T47D (cell line): ENCODE measurements around the gene SLC7A8.

Experiments
- DNase-seq, 2 experiments: peaks; one replicate each; pipeline versions ENCODE4 v3.0.0 to v3.0.0-alpha.2; 2011 to 2012; ENCODE audit warnings: low read depth in 1 of 2, low spot score in 1 of 2
- JUND ChIP-seq: IDR thresholded peaks from 2 replicates; pipeline ENCODE4 v1.6.1; 2012; ENCODE audit warnings: low read depth
- in situ Hi-C: cut with HindIII; loops from 2 replicates; pipeline ENCODE4 v1.10.0; 2016; ENCODE audit warnings: low sequenced_read_pairs, low pct_unique_long_range_greater_than_20kb

The SLC7A8 gene

DNA sequence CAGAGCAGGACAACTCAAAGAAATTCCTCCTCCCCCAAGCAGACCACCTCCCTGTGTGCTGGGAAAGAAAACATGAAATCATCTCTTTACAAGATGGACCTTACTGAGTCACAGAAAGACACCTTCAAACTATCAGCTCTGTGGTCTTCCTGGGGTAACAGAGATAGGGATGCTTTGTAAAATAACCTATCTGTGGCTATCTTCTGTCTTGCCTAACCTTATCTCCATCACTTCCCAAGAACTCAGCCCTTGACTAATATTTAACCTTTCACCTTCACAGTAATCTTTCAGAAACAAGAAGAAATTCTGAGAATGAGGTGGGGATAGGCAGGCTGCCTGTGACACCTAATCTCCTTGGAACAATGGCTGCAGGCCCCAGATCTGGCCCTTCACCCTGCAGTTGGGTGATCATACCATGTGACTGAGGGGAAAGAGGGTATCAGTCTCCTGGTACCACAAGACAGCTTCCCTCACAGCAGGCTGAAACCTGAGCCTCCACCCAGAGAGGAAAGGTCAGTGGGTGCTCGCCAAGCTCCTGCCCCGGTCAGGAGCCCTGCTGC, 37.0 kb downstream of the SLC7A8 start:
- in situ Hi-C loops: no loop called here
- no peak for DNase-seq
- TF ChIP-seq JUND: no peak

DNA sequence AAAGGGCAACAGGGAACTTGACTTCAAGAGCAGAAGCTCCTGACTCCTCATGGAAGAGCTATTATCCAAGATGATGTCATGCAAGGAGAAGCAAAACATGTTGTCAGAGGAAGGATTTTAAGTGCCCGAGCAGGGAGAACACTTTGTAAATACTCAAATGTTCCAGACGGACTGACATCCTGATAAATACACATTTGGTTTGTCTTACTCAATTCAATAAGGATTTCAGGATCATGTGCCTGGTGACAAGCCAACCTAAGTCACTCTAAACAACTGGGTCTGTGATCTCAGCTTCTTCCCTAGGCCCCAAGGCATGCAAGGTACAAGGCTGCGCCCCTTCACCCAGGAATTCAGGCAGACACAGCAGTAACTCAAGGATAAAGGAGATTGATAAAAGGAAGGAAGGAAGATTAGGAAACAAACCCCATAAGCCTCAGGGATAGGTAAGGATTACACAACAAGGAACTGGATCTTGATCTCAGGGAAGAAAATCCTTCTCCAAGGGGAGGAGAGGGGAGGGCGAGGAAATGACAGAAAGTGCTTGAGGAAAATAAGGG, 37.6 kb downstream of the SLC7A8 start:
- in situ Hi-C loops: no loop called here
- DNase-seq: peak in 1 of 2 experiments; percentile 10
- TF ChIP-seq JUND: no peak

DNA sequence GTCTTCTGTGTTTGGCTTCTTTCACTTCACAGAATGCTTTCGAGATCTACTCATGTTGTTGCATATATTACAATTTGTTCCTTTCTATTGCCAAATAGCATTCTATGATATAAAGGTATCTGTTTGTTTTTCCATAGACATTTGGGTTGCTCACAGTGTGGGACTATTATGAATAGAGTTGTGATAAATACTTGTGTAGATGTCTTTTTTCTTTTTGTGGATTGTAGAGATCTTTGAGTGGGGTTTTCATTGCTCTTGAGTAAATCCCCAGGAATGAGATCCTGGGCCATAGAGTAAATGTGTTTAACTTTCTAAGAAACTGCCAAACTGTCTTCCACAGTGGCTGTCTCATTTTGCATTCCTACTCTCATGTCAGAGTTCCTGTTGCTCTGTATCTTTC, 39.5 kb downstream of the SLC7A8 start:
- no peak for TF ChIP-seq JUND
- no peak for DNase-seq
- in situ Hi-C loops: no loop called here

DNA sequence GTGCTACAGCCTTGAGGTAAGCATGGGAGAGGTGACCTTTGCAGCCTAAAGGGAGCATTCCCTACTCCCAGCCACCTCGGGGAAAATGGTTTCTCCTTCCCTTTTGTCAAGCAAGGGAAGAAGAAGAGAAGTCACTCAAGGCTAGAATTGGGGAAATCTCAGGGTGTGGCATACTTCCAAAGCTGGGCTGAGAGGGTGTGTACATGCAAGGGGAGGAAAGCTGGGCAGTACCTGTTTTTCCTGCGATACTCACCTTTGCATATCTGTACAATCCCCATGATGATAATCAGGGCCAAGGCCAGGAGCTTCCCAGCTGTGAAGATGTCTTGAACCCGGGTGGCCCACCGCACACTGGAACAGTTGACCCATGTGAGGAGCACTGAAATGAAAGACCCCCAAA, 40.6 kb downstream of the SLC7A8 start:
- no peak for TF ChIP-seq JUND
- DNase-seq: no peak
- in situ Hi-C loops: no loop called here

DNA sequence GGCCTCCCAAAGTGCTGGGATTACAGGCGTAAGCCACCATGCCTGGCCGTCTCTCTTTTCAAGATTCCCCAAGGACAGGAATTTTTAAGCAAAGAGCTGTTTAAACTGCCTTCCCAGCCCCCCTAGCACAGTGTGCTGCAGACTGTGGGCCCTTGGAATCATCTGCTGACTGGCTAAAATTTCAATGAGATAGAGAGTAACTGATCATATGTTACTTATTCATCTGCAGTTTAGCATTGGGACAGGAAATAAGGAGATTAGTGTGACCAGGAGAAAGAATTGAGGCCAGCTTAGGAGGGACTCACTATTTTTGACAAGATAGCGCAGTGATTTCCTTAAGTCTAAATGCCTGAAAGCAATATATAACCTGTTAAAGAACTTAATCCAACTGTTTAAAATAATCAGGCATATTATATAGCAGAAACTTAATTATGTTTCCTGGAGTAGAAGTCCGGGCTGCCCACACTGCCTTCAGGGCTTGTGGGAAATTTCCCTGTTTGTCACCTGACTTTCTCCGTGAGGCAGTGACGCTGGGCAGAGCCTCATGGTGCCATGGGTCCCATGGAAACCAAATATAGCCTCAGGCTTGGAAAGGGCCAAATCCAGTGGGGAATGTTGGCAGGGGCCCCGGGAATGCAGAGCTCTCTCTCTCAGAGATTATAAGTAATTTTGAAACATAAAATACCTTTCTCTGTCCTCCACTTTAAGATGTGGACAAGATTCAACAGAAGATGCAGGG, 41.6 kb downstream of the SLC7A8 start:
- peak; percentile 28 to 91 for DNase-seq
- TF ChIP-seq JUND: no peak
- in situ Hi-C loops: no loop called here

DNA sequence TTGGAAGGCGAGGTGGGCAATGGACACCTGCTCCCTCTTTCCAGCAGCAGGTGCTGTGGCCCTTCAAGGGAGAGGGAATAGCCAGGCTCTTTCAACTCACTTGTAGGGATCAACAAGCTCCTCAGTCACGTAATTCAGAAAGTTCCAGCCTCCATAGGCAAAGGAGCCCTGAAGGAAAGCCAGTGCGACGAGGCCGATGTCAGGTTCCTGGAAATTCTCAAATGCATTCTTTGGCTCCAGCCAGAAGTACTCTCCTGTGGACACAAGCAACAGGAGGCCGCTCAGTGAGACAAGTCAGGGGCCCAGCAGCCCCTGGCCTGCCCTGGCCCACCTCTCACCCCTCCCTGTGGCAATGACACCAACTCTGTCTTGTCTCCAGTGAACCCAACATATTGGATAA, 43.1 kb downstream of the SLC7A8 start:
- DNase-seq: no peak
- in situ Hi-C loops: no loop called here
- TF ChIP-seq JUND: no peak

DNA sequence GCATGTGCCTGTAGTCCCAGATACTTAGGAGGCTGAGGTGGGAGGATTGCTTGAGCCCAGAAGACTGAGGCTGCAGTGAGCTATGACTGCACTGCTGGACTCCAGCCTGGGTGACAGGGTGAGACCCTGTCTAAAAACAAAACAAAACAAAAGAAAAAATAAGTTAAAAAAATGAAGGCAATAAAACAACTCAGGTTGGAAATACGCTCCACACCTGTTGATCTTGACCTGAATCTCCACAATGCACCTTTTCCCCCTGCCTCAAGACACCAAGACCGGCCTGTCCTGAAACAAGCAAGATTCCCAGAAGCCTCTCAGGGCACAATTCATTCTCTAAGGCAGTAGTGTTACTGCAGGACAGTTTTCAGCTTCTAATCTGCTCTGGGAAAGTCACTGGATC, 43.6 kb downstream of the SLC7A8 start:
- TF ChIP-seq JUND: no peak
- DNase-seq: no peak
- in situ Hi-C loops: no loop called here

DNA sequence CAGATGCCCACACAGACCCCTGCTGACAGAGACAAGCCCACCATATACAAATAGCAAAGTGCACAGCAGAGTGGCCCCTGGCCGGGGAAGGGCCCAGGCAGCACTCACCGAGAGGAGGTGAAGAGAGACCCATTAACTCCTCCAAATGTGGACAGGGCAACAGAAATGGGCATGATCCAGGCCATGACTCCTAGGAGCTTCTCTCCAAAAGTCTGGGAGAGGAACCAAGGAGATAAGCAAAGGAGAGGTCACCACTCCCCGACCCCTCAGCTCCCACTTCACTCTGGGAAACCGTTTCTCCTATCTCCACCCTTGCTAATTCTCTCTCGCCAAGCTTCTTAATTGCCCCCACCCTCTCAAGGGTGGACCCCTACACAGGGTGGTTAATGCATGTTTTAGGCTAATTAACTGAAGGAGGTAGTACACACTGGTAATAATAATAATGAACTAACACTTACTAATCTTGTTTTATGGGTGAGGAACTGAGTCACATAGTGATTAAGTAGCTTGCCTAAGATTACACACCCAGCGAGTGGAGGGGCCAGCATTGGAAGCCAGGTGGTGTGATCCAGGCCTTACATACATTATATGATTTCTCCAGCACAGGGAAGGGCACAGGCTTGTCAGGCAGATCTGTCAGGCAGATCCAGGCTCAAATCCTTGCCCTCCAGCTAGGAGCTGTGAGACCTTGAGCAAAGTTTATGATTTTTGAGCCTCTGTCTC, 45.5 kb downstream of the SLC7A8 start:
- TF ChIP-seq JUND: no peak
- in situ Hi-C loops: no loop called here
- DNase-seq: no peak

DNA sequence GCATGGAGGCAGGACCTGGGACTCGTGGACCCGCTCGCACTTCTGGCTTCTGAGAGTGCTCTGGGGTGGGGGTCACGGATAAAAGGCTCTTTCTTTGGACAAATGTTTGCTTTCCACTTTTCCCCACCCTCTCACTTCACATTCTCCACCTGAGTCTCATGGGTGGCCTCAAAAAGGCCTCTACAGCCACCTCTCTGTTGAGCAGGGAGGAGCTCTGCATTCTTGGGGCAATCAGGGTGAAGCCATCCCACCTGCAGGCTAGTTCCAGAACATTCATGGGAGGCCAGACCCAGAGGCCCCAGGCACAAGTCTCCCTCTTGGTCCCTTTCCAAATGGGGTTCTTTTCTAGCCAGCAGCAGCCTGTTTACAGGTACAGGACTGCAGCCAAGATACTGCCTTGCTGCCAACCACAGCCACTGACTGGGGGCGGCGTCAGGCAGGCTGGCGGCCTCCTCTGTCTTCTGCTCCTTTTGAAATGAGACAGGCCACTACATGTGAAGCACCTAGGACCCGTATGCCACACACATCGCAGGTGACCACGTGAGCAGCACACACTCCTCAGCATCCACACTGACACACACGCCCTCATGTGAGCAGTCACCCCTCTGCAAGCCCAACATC, 46.2 kb downstream of the SLC7A8 start:
- no peak for DNase-seq
- in situ Hi-C loops: no loop called here

DNA sequence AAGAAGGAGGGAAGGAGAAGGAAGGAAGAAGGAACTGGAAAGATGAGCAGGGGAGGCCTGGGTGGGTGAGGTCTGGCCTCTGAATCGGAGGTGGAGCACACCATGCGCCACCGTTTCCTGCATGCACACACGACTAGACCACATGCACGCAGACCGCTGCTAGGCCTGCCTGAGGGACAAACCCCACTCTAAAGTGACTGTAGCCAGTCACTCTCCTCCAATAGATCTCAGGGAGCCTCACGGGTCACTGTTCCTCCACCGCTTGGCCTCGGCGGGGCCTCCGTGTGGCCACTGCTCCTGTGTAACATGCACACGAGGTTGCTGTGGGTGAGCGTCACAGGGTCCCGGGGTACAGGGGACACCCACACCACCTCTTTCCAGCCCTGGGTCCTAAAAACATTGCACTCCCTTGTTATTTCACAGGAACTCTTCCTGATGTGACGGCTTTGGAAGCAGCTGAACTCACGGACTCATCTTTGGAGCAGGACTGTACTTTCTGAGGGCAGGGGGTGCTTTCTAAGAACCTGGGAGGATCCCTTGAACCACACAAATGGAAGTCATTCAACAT, 46.8 kb downstream of the SLC7A8 start:
- TF ChIP-seq JUND: no peak
- no peak for DNase-seq
- in situ Hi-C loops: no loop called here

More for the DNA sequence above, 46.2 kb downstream of the SLC7A8 start:
- no peak for TF ChIP-seq JUND

DNA sequence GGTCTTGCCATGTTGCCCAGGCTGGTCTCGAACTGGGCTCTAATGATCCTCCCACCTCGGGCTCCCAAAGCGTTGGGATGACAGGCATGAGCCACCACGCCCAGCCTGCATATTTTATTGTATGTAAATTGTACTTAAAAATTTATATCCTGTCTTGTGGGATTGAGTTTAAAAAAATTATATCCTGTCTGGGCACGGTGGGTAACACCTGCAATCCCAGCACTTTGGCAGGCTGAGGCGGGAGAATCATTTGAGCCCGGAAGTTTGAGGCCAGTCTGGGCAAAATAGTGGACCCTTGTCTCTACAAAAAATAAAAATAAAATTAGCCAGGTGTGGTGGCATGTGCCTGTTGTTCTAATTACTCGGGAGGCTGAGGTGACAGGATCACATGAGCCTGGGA, 50.5 kb downstream of the SLC7A8 start:
- in situ Hi-C loops: no loop called here
- no peak for DNase-seq
- no peak for TF ChIP-seq JUND

DNA sequence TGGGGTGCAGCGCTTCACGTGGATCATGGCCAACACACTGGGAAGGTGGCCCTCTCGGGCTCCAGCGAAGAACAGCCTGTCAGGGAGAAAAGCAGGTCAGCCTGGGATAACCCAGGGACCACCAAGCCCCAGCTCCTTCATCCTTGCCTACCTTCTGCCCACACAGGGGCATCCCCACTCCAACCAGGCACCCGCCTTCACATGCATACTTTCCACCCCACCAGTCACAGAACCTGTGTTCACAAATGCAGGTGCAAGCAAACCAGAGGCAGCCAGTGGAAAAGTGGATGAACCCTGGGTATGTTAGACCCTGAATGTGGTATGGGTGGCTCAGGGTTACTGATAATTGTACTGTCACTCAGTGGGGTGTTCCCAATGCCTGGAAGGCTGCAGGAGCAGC, 52.0 kb downstream of the SLC7A8 start:
- TF ChIP-seq JUND: no peak
- in situ Hi-C loops: no loop called here
- DNase-seq: no peak
